ENCODE results near the gene NAB2. TPM values are rescaled to one million over a fixed set of nuclear protein-coding genes. Genes with fewer than 3 reads are reported as not detected.
"Not testable (repeated sequence)": the region's sequence is repeated elsewhere in the genome, so short reads cannot be mapped to it uniquely, and the experiment has no call there.

NAB2 gene
- polyA plus RNA-seq, 1 experiment = 50.2 TPM

DNA sequence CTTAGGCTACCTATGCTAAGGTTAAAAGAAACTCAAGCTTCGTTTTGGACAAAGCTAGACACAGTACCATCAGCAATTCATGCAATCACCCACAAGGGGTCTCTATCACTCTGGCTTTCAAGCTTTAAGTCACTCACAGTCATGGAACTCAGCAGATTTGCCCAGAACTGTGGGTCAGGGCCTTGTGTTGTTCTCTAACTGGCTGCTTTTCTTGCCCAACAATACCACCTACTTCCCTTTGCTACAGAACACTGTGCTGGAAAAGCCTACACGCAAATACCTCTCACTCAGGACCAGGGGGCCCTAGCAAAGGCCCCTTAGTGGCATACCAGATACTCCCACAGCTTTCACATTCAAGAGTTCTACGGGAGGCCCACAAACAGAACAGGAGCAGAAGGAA, 19.4 kb upstream of the NAB2 start:
- no peaks in the 10 kb centered on the region for H3K27me3 ChIP-seq (ENCODE audit: control insufficient read depth, insufficient read depth, low read length)
- POLR2A ChIA-PET = interaction anchor here (0.6 to 1.8 kb wide), 3 partner anchors 10 to 66 kb away, joined by 4 to 11 read pairs (median 8); partner anchors contain the start of gene STAT6
- no peak for DNase-seq (ENCODE audit: low read depth)
- TF ChIP-seq, protein P1, sequence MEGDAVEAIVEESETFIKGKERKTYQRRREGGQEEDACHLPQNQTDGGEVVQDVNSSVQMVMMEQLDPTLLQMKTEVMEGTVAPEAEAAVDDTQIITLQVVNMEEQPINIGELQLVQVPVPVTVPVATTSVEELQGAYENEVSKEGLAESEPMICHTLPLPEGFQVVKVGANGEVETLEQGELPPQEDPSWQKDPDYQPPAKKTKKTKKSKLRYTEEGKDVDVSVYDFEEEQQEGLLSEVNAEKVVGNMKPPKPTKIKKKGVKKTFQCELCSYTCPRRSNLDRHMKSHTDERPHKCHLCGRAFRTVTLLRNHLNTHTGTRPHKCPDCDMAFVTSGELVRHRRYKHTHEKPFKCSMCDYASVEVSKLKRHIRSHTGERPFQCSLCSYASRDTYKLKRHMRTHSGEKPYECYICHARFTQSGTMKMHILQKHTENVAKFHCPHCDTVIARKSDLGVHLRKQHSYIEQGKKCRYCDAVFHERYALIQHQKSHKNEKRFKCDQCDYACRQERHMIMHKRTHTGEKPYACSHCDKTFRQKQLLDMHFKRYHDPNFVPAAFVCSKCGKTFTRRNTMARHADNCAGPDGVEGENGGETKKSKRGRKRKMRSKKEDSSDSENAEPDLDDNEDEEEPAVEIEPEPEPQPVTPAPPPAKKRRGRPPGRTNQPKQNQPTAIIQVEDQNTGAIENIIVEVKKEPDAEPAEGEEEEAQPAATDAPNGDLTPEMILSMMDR (IDR thresholded peaks at IDR 0.05; ENCODE audit: insufficient read depth, low read depth, low read length) = peak; percentile 83
- CTCF ChIA-PET = interaction anchor here (0.6 to 9.4 kb wide), 34 partner anchors 9 to 176 kb away, joined by 3 to 199 read pairs (median 6); partner anchors contain the start of genes MYO1A, NAB2, NEMP1 and STAT6
- no peaks in the 10 kb centered on the region for H3K36me3 ChIP-seq (ENCODE audit: control insufficient read depth, insufficient read depth, low read length)
- H3K4me3 ChIP-seq (ENCODE audit: low read depth, low read length) = no peak overlapping the region

DNA sequence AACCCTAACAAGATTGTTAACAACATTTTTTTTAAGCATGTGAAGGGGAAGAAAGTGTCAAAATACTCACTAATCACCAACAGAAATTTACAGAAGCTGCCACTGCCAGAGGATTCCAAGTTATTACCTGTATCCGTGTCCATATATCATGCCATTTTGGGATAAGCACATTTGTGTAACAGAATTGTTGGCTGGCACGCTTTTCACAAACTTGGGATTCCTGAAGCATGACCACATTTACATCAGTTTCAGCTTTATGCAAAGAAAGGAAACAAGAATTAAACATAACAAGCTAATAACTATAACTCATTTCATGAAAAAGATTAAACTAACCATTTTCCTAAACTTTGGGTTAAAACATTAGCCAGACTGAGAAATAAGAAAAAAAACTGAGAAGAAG, 16.3 kb upstream of the NAB2 start:
- TF ChIP-seq, protein P1 (IDR thresholded peaks at IDR 0.05; ENCODE audit: insufficient read depth, low read depth, low read length) = no peak
- DNase-seq (ENCODE audit: low read depth) = no peak
- POLR2A ChIA-PET = interaction anchor here (0.6 kb wide), 1 partner anchor 99 kb away, joined by 5 read pairs; no protein-coding TSS in a partner anchor
- H3K36me3 ChIP-seq (ENCODE audit: control insufficient read depth, insufficient read depth, low read length) = no peaks in the 10 kb centered on the region
- H3K27me3 ChIP-seq (ENCODE audit: control insufficient read depth, insufficient read depth, low read length) = no peaks in the 10 kb centered on the region
- CTCF ChIA-PET = interaction anchor here (0.6 to 9.4 kb wide), 19 partner anchors 10 to 380 kb away, joined by 3 to 199 read pairs (median 4); partner anchors contain the start of genes LRP1 and STAT6
- no peak overlapping the region for H3K4me3 ChIP-seq (ENCODE audit: low read depth, low read length)

DNA sequence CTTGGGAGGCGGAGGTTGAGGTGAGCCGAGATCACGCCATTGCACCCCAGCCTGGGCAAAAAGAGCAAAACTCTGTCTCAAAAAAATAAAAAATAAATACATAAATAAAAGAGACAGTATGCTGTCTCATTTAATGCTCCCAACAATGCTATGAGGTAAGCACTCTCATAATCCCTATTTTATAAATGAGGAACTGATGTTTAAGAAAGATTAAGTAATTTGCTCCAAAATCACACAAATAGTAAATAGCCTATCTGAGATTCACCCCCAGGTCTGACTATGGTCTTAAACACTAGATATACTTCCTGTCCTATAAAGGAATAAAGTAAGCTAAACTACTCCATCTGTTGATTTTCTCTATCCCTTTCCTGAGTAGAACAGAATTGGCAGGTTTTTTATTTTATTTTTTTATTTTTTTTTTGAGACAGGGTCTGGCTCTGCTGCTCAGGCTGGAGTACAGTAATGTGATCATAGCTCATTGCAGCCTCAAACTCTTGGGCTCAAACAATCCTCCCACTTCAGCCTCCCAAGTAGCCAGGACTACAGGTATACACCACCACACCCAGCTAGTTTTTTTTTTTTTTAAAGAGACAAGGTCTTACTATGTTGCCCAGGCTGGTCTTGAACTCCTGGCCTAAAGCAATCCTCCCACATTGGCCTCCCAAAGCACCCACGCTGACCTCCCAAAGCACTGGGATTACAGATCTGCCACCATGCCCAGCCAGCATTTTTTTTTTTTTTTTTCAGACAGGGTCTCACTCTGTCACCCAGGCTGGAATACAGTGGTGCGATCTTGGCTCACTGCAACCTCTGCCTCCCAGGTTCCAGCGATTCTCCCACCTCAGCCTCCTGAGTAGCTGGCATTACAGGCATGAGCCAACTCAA, 15.1 kb upstream of the NAB2 start:
- not testable (repeated sequence) for DNase-seq (ENCODE audit: low read depth)

DNA sequence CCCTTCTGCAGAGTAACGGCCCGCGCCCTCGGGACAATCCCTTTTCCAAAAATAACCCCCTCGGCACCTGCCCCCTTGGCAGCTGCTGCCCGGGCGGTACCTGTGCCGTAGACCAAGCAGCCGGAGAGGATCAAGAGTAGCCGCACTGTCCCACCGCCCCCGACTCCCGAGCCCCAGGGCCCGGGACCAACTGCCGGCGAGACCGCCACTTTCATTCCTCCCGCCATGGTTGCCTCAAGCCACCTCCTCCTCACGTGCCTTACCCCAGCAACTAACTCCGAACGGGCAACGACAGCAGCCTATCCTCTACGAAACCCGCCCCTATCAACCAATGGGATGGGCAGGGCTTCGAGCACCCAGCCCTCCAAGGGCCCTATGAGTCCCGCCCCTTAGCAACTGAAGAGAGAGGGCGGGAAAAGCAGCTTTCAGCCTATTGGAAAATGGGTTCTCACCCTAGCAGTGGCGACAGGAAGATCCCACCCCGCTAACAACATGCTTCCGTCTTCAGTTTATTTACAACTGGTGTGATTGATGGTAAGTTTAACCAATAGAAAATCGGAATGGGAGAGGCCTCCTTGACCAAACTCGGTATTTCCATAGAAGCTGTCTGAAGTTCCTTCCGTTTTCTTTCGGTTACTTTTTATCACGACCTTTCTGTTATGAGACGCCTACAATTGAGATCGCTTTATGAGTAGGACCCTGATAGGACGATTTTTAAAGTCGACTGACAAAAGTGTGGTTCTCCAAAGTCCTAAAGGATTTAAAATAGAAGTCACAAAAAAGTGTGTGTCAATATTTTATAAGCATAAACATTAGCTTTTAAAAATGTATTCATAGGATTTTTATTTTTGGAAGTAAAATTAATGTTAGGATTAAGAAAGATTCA, 10.2 kb upstream of the NAB2 start, which contains the start of gene NEMP1:
NEMP1 (minus strand) TSS at position 273 of the 886 bp plus-strand sequence; CDS start at position 227, 46 bp downstream.
- Histone ChIP-seq H3K4me3 (ENCODE audit: low read depth, low read length) (peak within 1 kb of the TSS; percentile 77), H3K27me3 (ENCODE audit: control insufficient read depth, insufficient read depth, low read length) (no peaks in the 10 kb centered on the region), H3K36me3 (ENCODE audit: control insufficient read depth, insufficient read depth, low read length) (no peaks in the 10 kb centered on the region)
- DNase-seq (ENCODE audit: low read depth) = peak; percentile 100
- ChIA-PET POLR2A (interaction anchor here (0.6 to 1.8 kb wide), 5 partner anchors 9 to 15 kb away, joined by 3 to 15 read pairs (median 4); partner anchors contain the start of gene NAB2), CTCF (interaction anchor here (0.8 to 5.5 kb wide), 14 partner anchors 9 to 380 kb away, joined by 3 to 34 read pairs (median 5); partner anchors contain the start of genes GLI1, LRP1 and STAT6)
- TF ChIP-seq, protein P1 (IDR thresholded peaks at IDR 0.05; ENCODE audit: insufficient read depth, low read depth, low read length) = no peak

More for the DNA sequence above, 15.1 kb upstream of the NAB2 start:
- not testable (repeated sequence) for H3K4me3 ChIP-seq (ENCODE audit: low read depth, low read length); H3K36me3 ChIP-seq (ENCODE audit: control insufficient read depth, insufficient read depth, low read length); H3K27me3 ChIP-seq (ENCODE audit: control insufficient read depth, insufficient read depth, low read length)
- CTCF ChIA-PET = interaction anchor here (0.9 to 9.4 kb wide), 9 partner anchors 13 to 168 kb away, joined by 3 to 199 read pairs (median 4); partner anchors contain the start of genes LRP1 and STAT6
- POLR2A ChIA-PET = interaction anchor here (0.6 kb wide), 2 partner anchors 59 to 352 kb away, joined by 3 to 9 read pairs; no protein-coding TSS in a partner anchor

DNA sequence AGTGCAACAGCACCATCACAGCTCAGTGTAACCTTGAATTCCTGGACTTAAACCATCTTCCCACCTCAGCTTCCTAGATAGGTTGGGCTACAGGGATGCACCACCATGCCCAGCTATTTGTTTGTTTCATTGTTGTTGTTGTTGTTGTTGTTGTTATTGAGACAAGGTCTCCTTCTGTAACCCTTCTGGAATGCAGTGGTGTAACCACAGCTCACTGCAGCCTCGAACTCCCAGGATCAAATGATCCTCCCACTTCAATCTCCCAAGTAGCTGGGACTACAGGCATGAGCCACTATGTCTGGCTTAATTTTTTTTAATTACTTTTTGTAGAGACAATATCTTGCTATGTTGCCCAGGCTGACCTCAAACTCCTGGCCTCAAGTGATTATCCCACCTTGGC, 9.1 kb upstream of the NAB2 start:
- ChIA-PET POLR2A (interaction anchor here (1.0 to 1.8 kb wide), 2 partner anchors 8 to 9 kb away, joined by 3 to 13 read pairs; partner anchors contain the start of gene NAB2), CTCF (interaction anchor here (0.9 to 5.5 kb wide), 9 partner anchors 8 to 162 kb away, joined by 3 to 34 read pairs (median 6); partner anchors contain the start of gene STAT6)
- Histone ChIP-seq H3K36me3 (ENCODE audit: control insufficient read depth, insufficient read depth, low read length) (no peaks in the 10 kb centered on the region), H3K4me3 (ENCODE audit: low read depth, low read length) (no peak overlapping the region), H3K27me3 (ENCODE audit: control insufficient read depth, insufficient read depth, low read length) (no peaks in the 10 kb centered on the region)
- TF ChIP-seq, protein P1 (IDR thresholded peaks at IDR 0.05; ENCODE audit: insufficient read depth, low read depth, low read length) = no peak
- no peak for DNase-seq (ENCODE audit: low read depth)

Data from BJ (cell line).